GM06990 (cell line): ENCODE results near the gene CDKN2C.
A peak's percentile ranks its signal among the peaks of the same experiment; 100 is the strongest.

Experiments used
- DNase-seq: peaks from one replicate; pipeline ENCODE4 v3.0.0-alpha.2; 2011; ENCODE audit not compliant: insufficient read length; ENCODE audit errors: extremely low read depth
- H3K27me3 ChIP-seq: replicated peaks from 2 replicates; pipeline ENCODE4 v1.6.0; 2011; ENCODE audit warnings: low read length; ENCODE audit not compliant: control insufficient read depth, insufficient read depth
- H3K36me3 ChIP-seq: 2 replicates; pipeline ENCODE4 v1.5.1; 2011; ENCODE audit warnings: low read length; ENCODE audit not compliant: control insufficient read depth, insufficient read depth
- H3K4me3 ChIP-seq: replicated peaks from 2 replicates; pipeline ENCODE4 v1.5.1; 2011; ENCODE audit warnings: low read depth, mild to moderate bottlenecking, control low read depth, low read length
- TF ChIP-seq, protein P1 (sequence below): IDR thresholded peaks from 2 replicates; pipeline ENCODE4 v1.5.1; 2011; ENCODE audit warnings: low read length, control low read depth, mild to moderate bottlenecking, inconsistent platforms; ENCODE audit not compliant: insufficient read depth, poor library complexity, severe bottlenecking

The CDKN2C gene

DNA sequence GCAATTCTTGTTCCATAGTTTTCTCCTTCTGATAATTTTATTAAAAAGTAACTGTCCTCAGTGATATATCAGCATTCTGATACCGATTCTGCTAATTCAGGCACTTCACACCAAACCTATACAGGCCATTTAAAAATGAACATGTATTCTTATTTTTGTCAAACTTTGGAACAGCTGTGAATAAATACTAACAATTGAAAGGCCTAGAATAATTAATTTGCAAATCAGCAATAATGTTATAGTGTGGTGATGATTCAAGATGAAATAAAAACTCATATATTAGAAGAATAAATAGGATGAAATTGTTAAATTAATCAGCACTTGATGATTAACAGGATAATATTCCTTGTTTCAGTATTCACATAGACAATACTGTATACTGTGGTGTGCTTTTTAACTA is 9.9 kb downstream of the CDKN2C start:
- no peak for DNase-seq
- TF ChIP-seq, protein P1, sequence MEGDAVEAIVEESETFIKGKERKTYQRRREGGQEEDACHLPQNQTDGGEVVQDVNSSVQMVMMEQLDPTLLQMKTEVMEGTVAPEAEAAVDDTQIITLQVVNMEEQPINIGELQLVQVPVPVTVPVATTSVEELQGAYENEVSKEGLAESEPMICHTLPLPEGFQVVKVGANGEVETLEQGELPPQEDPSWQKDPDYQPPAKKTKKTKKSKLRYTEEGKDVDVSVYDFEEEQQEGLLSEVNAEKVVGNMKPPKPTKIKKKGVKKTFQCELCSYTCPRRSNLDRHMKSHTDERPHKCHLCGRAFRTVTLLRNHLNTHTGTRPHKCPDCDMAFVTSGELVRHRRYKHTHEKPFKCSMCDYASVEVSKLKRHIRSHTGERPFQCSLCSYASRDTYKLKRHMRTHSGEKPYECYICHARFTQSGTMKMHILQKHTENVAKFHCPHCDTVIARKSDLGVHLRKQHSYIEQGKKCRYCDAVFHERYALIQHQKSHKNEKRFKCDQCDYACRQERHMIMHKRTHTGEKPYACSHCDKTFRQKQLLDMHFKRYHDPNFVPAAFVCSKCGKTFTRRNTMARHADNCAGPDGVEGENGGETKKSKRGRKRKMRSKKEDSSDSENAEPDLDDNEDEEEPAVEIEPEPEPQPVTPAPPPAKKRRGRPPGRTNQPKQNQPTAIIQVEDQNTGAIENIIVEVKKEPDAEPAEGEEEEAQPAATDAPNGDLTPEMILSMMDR = no peak
- H3K4me3 ChIP-seq = peak overlapping the region; percentile 88
- no peaks in the 10 kb centered on the region for H3K36me3 ChIP-seq
- H3K27me3 ChIP-seq = no peaks in the 10 kb centered on the region

DNA sequence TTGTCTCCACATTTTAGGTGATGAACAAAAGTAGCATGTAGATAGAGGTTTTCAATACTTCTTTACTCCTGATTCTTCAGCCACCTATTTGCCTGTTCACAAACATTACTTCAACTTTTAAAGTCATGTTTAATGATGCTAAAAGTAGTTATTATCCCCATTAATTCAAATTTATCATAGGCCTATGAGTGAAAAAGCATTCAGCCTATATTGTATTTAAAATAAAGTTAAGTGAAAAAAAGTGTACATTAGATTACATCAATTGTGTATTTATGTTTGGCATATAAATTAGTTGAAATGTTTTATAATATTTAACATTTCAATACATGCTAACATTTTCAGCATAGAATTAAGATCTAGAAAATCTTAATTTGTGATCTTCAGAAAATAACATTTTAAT is 10.5 kb downstream of the CDKN2C start:
- no peak for DNase-seq
- Histone ChIP-seq H3K36me3 (no peaks in the 10 kb centered on the region), H3K4me3 (no peak overlapping the region; the same call in 1 of the 2 replicates), H3K27me3 (no peaks in the 10 kb centered on the region)
- TF ChIP-seq, protein P1 = no peak

DNA sequence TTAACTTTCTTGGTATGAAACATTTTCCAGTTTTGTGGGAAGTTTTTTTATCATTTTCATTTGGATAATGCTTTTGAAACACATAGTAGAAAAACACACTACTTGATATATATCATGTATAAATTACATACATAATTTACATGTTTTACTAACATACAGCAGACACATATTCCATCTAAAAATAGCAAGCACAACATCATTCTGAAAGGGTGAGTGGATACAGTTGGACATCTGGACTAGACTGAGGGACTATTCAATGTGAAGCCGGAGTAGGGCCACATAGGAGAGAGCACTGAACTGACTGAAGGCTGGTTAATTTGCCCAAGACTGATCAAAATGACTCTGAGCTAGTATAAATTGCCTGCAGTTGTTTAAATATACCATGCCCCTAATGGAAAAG is 11.7 kb downstream of the CDKN2C start:
- DNase-seq = no peak
- Histone ChIP-seq H3K36me3 (no peaks in the 10 kb centered on the region), H3K4me3 (no peak overlapping the region), H3K27me3 (no peaks in the 10 kb centered on the region)
- TF ChIP-seq, protein P1 = no peak

DNA sequence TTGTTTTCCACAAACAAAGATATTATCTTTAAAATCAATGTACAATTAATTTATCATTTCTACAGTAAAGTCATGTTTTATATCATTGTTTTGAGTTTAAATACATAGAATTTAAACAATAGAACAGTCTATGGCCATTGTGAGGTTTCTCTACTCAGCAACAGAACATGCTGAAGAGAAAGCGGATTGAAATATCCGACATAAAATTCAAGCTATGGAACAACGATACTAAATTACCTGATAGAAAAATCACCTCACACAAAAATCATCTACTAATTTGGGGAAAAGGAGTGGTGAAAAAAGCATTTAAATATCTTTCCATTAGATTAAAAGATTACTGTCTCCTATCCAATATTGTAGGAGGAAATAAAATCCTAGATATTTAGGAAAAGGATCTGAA is 12.6 kb downstream of the CDKN2C start:
- DNase-seq = no peak
- no peaks in the 10 kb centered on the region for H3K27me3 ChIP-seq
- no peak overlapping the region for H3K4me3 ChIP-seq
- H3K36me3 ChIP-seq = no peaks in the 10 kb centered on the region
- TF ChIP-seq, protein P1 = no peak

DNA sequence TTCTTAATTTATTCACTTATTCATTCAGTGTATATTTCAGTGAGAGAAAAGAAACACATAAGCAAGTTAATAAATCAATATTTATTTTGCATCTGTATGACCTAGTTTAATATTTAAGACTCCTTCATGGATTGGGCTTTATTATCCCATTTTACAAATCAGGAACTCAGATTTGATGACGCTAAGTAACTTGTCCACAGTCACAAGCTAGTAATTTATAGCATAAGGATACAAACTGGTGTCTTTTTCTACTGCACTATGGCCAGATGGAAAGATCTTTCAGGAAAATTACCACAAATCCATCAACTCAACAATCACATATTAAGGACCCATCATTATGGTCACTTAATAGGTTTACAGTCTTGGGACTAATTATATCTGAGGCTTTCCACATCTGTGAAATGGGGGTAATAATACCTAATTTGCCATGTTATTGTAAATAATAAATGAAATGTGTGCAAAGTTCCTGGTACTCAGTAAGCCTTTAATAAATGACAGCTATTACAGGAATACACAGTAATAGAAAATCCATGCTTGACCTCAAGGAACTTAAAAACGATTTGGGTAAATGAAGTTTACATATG is 13.3 kb downstream of the CDKN2C start:
- no peaks in the 10 kb centered on the region for H3K27me3 ChIP-seq
- TF ChIP-seq, protein P1 = no peak
- DNase-seq = no peak
- no peak overlapping the region for H3K4me3 ChIP-seq
- H3K36me3 ChIP-seq = no peaks in the 10 kb centered on the region

DNA sequence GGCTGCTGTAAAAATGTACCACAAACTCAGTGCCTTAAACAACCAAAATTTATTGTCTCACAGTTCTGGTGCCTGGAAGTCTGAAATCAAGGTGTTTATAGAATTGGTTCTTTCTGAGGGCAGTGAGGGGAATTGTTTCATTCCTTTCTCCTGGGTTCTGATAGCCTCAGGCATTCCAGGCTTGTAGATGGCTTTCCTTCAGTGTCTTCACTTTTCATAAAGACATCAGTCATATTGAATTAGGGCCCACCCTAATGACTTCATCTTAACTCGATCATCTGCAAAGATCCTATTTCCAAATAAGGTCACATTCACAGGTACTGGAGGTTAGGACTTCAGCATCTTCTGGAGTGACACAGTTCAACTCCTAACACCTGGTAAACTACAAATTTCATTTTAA is 15.0 kb downstream of the CDKN2C start:
- TF ChIP-seq, protein P1 = no peak
- H3K36me3 ChIP-seq = no peaks in the 10 kb centered on the region
- H3K27me3 ChIP-seq = no peaks in the 10 kb centered on the region
- DNase-seq = no peak
- H3K4me3 ChIP-seq = no peak overlapping the region
